ENCODE data around the gene ERVMER34-1. TPM values are rescaled to one million over a fixed set of nuclear protein-coding genes. Genes with fewer than 3 reads are reported as not detected.

Gene ERVMER34-1
- polyA plus RNA-seq (2013, experiment 1 of 2; ENCODE audit: insufficient read length), result 0.08 TPM
- 0.09 TPM for polyA plus RNA-seq (2013, experiment 2 of 2; ENCODE audit: insufficient read length)

GRCh38 chr4:52750819-52751486 lies at the start of gene ERVMER34-1:
Gene ERVMER34-1, minus strand, starts transcription at chr4:52751425. Its CDS starts 5,905 bp downstream, at chr4:52745520.
- peak; percentile 27 for DNase-seq

GRCh38 chr4:52799813-52800212 lies 48.6 kb upstream of the ERVMER34-1 start:
- no peak for DNase-seq

GRCh38 chr4:52795533-52795932 lies 44.3 kb upstream of the ERVMER34-1 start:
- DNase-seq, result no peak

- no peak for DNase-seq
These were observed 40.7 kb upstream of the ERVMER34-1 start for GRCh38 chr4:52791936-52792335.

- no peak for DNase-seq
These were observed 38.5 kb upstream of the ERVMER34-1 start for GRCh38 chr4:52789774-52790173.

- no peak for DNase-seq
These were observed 37.6 kb upstream of the ERVMER34-1 start for GRCh38 chr4:52788806-52789205.

- no peak for DNase-seq
These were observed 31.8 kb upstream of the ERVMER34-1 start for GRCh38 chr4:52783069-52783468.

- no peak for DNase-seq
These were observed 29.6 kb upstream of the ERVMER34-1 start for GRCh38 chr4:52780617-52781354.

GRCh38 chr4:52780206-52780605 lies 29.0 kb upstream of the ERVMER34-1 start:
- peak; percentile 5 for DNase-seq

GRCh38 chr4:52760256-52760655 lies 9.0 kb upstream of the ERVMER34-1 start:
- no peak for DNase-seq

GRCh38 chr4:52755426-52755825 lies 4.2 kb upstream of the ERVMER34-1 start:
- no peak for DNase-seq

- DNase-seq, result no peak
These were observed 1.7 kb upstream of the ERVMER34-1 start for GRCh38 chr4:52752936-52753335.

GRCh38 chr4:52751487-52751911 lies 274 bp upstream of the ERVMER34-1 start:
- peak; percentile 13 for DNase-seq

- DNase-seq, result no peak
These were observed 1.0 kb downstream of the ERVMER34-1 start for GRCh38 chr4:52750213-52750612.

- DNase-seq, result no peak
These were observed 2.8 kb downstream of the ERVMER34-1 start for GRCh38 chr4:52748432-52748831.

- DNase-seq, result no peak
These were observed 6.6 kb downstream of the ERVMER34-1 start for GRCh38 chr4:52744588-52744987.

- no peak for DNase-seq
These were observed 7.7 kb downstream of the ERVMER34-1 start for GRCh38 chr4:52743444-52744019.

- no peak for DNase-seq
These were observed 21.6 kb downstream of the ERVMER34-1 start for GRCh38 chr4:52729586-52729985.

GRCh38 chr4:52728691-52729240 lies 22.5 kb downstream of the ERVMER34-1 start:
- DNase-seq, result no peak

- no peak for DNase-seq
These were observed 24.2 kb downstream of the ERVMER34-1 start for GRCh38 chr4:52726826-52727580.

- DNase-seq, result peak; percentile 99
These were observed 29.0 kb downstream of the ERVMER34-1 start for GRCh38 chr4:52721968-52722815.
